ENCODE measurements around the gene RBP2. TPM values are rescaled to one million over a fixed set of nuclear protein-coding genes. Genes with fewer than 3 reads are reported as not detected.

The RBP2 gene
- total RNA-seq, 2 donors from 2014 or later, result not detected

DNA sequence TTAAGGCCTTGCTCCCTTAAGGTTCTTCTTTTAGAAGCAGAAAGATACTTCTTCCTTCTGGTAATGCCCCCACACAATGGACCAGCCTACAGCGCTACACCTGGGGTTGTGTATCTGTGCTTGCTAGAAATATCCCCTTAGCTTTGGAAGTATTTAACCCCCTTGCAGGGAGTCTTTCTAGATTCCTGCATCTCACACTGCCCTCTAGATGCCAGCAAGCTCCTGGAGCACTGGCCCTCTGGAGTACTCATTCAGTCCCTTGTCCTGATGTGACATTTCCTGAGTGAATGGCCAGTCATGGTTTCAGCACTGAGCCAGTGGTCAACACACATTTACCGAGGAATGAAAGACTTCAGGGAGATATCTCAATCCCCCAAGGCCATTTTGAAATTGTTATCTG lies 30.4 kb upstream of the RBP2 start:
- DNase-seq (ENCODE audit: low spot score) (no peak), ATAC-seq (no peak)
- no peaks in the 10 kb centered on the region for H3K36me3 Mint-ChIP-seq
- H3K9me3 Mint-ChIP-seq, result no peaks in the 10 kb centered on the region
- no peak overlapping the region for H3K27ac Mint-ChIP-seq
- H3K27me3 Mint-ChIP-seq, result peaks cover 12 to 17% of the 10 kb centered on the region in 2 donors
- H3K4me3 Mint-ChIP-seq, result no peak overlapping the region
- H3K4me1 Mint-ChIP-seq (ENCODE audit: low read depth in 2 of 2), result no peaks in the 10 kb centered on the region

DNA sequence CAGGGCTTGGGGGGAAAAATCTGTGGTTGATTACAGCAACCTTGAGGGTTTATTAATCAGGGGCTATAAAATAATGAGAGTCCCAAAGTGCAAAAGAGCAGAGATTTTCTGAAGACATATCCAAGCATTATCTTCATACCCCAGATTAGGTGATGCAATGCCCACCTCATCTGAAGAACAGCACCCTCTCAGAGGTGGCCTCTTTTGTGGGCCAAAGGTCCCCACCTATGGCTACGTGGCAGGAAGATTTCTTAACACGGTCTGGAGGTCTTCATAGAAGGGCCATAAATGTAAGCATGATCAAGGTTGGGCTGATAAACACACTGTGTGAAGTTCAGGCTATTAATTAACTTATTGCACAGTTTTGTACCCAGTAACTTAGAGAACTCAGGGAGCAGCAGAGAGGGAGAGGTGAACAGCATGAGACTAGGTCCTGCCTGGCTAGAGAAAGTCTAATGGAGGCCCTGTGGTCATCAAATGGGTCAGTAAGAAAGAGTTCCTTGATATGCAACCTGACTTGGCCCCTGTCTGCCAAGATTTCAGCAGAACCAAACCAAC lies 29.6 kb upstream of the RBP2 start:
- Mint-ChIP-seq H3K36me3 (no peaks in the 10 kb centered on the region), H3K9me3 (no peaks in the 10 kb centered on the region), H3K4me1 (ENCODE audit: low read depth in 2 of 2) (no peaks in the 10 kb centered on the region), H3K27ac (no peak overlapping the region), H3K4me3 (no peak overlapping the region), H3K27me3 (peaks cover 10 to 17% of the 10 kb centered on the region in 2 donors)
- ATAC-seq (no peak), DNase-seq (ENCODE audit: low spot score) (no peak)

DNA sequence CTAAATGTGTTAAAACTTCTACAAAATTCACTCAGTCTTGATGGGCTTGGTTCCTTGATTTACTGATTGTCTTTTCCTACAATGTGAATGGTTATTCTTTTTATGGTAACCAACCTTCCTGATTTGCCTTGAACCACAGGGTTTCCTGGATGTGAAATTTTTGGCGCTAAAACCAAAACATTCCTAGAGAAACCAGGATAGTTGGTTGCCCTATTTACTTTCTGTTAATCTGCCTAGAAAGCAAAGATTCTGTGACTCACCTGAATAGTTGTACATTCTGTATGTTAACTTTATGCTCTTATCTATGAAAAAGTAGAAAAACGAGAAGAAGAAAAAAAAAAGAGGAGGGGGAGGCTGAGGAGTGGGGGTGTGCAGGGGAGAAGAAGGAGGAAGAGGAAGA lies 23.2 kb upstream of the RBP2 start:
- H3K27me3 Mint-ChIP-seq, result peaks cover 6 to 8% of the 10 kb centered on the region in 2 donors
- H3K36me3 Mint-ChIP-seq, result peaks cover 5% of the 10 kb centered on the region
- DNase-seq (ENCODE audit: low spot score) (no peak), ATAC-seq (no peak)
- H3K4me1 Mint-ChIP-seq (ENCODE audit: low read depth in 2 of 2), result no peaks in the 10 kb centered on the region
- H3K9me3 Mint-ChIP-seq, result no peaks in the 10 kb centered on the region
- no peak overlapping the region for H3K4me3 Mint-ChIP-seq
- H3K27ac Mint-ChIP-seq, result no peak overlapping the region

DNA sequence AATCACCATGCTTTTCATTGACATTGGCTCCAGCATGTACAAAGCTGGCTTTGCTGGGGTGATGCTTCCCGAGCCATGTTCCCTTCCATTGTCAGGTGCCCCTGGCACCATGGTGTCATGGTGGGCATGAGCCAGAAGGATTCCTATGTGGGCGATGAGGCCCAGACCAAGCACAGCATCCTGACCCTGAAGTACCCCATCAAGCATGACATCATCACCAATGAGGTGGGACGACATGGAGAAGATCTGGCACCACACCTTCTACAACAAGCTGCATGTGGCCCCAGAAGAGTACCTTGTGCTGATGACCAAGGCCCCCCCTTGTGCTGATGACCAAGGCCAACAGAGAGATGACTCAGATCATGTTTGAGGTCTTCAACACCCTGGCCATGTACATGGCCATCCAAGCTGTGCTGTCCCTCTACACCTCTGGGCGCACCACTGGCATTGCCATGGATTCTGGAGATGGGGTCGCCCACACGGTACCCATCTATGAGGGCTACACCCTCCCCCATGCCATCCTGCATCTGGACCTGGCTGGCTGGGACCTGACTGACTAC lies 17.6 kb upstream of the RBP2 start:
- Mint-ChIP-seq H3K27me3 (peaks cover 0 to 20% of the 10 kb centered on the region in 2 donors), H3K9me3 (peaks cover 14% of the 10 kb centered on the region), H3K36me3 (peaks cover 25% of the 10 kb centered on the region), H3K27ac (no peak overlapping the region), H3K4me1 (ENCODE audit: low read depth in 2 of 2) (no peaks in the 10 kb centered on the region), H3K4me3 (no peak overlapping the region)
- ATAC-seq (no peak), DNase-seq (ENCODE audit: low spot score) (no peak)

DNA sequence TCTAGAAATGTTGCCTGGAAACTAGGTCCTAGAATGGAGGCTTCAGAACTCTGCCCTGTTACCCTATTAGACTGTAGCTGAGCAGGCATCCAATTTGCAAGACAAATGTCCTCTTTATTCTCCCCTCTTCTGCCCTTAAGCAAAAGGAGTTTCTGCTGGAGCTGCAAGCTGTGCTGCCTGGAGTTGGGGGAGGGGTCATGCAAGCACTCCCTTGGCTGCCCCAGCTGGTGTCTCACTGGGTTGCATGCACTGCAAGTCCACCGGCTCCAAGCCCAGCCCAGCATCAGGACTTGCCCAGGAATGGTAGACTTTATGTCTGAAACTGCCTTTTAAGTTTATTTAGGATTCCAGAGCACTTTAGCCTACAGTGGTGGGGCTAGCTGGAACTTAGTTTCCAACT lies 15.7 kb upstream of the RBP2 start:
- Mint-ChIP-seq H3K27me3 (peaks cover 0 to 20% of the 10 kb centered on the region in 2 donors), H3K36me3 (peaks cover 34% of the 10 kb centered on the region), H3K27ac (no peak overlapping the region), H3K4me1 (ENCODE audit: low read depth in 2 of 2) (no peaks in the 10 kb centered on the region), H3K4me3 (no peak overlapping the region), H3K9me3 (peaks cover 14% of the 10 kb centered on the region)
- no peak for ATAC-seq
- DNase-seq (ENCODE audit: low spot score), result no peak

DNA sequence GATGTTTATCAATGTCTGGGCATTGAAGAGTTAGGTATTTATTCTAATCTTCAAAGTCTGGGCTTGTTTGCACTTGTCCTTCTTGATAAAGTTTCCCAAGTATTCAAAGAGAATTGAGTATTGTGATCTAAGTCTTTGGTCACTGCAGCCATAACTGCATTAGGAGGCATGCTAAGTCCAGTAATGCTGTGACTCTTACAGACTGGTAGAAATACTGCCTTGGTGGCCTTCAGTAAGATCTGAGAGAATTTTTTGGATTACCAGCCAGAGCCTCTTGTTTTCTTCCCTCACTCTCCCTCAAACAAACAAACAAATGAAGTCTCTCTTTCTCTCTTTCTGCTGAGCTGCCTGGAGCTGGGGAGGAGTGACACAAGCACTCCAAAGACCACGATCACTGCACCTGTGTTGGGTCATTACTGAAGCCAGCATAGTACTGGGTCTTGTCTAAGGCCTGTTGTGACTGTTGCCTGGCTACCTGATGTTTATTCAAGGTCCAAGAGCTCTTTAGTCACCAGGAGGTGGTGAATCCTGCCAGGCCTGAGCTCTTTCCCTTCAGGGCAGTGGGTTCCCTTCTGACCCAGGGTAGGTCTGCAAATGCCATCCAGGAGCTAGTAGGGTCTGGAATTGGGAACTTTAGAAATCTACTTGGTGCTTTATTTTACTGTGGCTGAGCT lies 14.8 kb upstream of the RBP2 start:
- Mint-ChIP-seq H3K4me3 (no peak overlapping the region), H3K27me3 (peaks cover 0 to 20% of the 10 kb centered on the region in 2 donors), H3K36me3 (peaks cover 31% of the 10 kb centered on the region), H3K4me1 (ENCODE audit: low read depth in 2 of 2) (no peaks in the 10 kb centered on the region), H3K9me3 (peaks cover 14% of the 10 kb centered on the region), H3K27ac (no peak overlapping the region)
- no peak for DNase-seq (ENCODE audit: low spot score)
- no peak for ATAC-seq

DNA sequence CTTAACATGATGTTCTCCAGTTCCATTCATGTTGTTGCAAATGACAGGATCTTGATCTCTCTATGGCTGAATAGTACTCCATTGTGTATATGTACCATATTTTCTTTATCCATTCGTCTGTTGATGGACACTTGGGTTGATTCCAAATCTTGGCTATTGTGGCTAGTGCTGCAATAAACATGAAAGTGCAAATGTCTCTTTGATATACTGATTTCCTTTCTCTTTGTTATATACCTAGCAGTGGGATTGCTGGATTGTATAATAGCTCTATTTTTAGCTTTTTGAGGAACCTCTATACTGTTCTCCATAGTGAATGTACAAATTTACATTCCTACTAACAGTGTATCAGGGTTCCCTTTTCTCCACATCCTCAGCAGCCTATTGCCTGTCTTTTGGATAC lies 5.9 kb upstream of the RBP2 start:
- Mint-ChIP-seq H3K9me3 (no peaks in the 10 kb centered on the region), H3K27me3 (no peaks in the 10 kb centered on the region), H3K36me3 (no peaks in the 10 kb centered on the region), H3K27ac (no peak overlapping the region), H3K4me1 (ENCODE audit: low read depth in 2 of 2) (no peaks in the 10 kb centered on the region), H3K4me3 (no peak overlapping the region)
- no peak for ATAC-seq
- DNase-seq (ENCODE audit: low spot score), result no peak

DNA sequence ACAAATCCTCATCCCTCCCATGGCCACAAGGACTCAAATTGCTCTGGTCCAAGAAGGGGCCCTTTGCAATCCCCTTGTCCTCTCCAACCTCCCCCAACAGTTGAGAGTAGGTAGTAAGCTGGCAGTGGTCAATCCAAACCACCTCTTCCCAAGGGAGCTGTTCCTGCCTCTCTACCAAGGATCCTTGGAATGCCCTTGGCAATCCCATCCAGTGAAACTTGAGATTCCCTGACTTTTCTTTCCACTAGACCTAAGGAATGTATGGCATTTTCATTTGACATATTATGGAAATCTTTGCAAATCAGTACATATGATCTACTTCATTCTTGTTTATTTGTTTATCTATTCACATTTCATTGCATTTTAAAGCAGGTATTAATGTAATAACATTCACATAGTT lies 4.8 kb upstream of the RBP2 start:
- H3K27ac Mint-ChIP-seq, result no peak overlapping the region
- H3K4me3 Mint-ChIP-seq, result no peak overlapping the region
- H3K27me3 Mint-ChIP-seq, result no peaks in the 10 kb centered on the region
- ATAC-seq (no peak), DNase-seq (ENCODE audit: low spot score) (no peak)
- no peaks in the 10 kb centered on the region for H3K4me1 Mint-ChIP-seq (ENCODE audit: low read depth in 2 of 2)
- no peaks in the 10 kb centered on the region for H3K9me3 Mint-ChIP-seq
- H3K36me3 Mint-ChIP-seq, result no peaks in the 10 kb centered on the region

DNA sequence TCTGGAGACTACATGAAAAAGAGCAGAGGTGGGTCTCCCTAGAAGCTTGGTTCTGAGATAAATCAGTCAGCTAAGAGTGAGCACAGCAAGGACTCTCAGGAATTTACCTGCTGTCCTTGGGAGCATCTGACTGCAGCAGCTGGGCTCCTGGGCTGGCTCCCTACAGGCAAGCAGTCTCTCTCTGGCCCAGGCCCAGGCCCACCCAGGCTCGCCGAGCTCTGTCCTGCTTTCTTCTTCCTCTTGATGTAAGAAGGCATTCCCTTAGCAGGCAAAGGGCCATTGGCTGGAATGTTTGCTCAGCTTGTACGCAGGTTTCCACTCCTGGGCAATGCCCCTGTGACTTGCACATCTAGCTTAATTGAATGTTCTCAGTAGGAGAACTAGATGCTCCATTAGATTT lies 4.3 kb upstream of the RBP2 start:
- no peak for ATAC-seq
- no peak overlapping the region for H3K4me3 Mint-ChIP-seq

DNA sequence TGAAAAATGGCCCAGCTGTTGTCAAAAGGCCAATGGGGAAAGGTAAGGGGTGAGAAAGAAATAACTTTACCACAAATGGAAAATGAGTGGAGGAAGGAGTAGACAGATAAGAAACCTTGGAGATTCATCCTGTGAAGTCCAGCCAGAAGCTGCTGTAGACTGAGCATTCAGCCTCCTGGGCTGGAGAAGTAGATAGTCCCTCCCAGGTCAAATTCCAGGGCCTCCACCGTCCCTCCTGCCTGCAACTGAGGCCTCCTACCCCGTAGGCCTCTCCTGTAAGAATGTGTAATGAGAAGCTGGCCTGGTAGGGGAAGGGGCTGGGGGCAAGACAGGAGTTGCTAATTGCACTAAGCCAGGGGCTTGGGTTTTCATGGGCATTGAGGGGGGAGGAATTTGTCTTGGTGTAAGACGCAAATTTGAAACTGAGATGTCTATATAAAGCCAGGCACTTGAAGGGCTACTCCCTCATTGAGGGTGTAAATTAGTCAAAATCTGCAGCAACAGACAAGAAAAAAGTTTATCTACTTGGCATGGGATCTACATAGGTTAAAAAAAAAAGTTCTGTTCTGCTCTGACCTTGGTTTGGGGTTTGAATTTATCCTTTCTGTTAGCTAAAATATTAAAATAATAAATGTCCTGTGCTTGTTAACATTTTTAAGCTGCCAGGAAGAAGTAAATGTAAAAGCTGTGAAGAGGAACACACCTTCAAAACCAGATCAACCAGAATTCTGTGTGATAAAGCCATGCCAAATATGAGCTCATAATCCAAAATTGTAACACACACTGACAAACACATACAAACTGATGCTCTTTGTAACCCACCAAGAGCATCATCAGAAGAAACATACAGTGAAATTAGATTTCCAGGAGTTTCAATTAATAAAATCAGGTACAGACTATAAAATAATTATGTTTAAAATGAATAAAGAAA lies 1.7 kb upstream of the RBP2 start:
- Mint-ChIP-seq H3K9me3 (no peaks in the 10 kb centered on the region), H3K36me3 (no peaks in the 10 kb centered on the region), H3K4me3 (no peak overlapping the region), H3K27ac (no peak overlapping the region), H3K4me1 (ENCODE audit: low read depth in 2 of 2) (no peaks in the 10 kb centered on the region), H3K27me3 (no peaks in the 10 kb centered on the region)
- DNase-seq (ENCODE audit: low spot score) (no peak), ATAC-seq (no peak)

More for the DNA sequence above, 4.3 kb upstream of the RBP2 start:
- Mint-ChIP-seq H3K9me3 (no peaks in the 10 kb centered on the region), H3K27me3 (no peaks in the 10 kb centered on the region), H3K27ac (no peak overlapping the region), H3K4me1 (ENCODE audit: low read depth in 2 of 2) (no peaks in the 10 kb centered on the region), H3K36me3 (no peaks in the 10 kb centered on the region)
- DNase-seq (ENCODE audit: low spot score), result no peak

DNA sequence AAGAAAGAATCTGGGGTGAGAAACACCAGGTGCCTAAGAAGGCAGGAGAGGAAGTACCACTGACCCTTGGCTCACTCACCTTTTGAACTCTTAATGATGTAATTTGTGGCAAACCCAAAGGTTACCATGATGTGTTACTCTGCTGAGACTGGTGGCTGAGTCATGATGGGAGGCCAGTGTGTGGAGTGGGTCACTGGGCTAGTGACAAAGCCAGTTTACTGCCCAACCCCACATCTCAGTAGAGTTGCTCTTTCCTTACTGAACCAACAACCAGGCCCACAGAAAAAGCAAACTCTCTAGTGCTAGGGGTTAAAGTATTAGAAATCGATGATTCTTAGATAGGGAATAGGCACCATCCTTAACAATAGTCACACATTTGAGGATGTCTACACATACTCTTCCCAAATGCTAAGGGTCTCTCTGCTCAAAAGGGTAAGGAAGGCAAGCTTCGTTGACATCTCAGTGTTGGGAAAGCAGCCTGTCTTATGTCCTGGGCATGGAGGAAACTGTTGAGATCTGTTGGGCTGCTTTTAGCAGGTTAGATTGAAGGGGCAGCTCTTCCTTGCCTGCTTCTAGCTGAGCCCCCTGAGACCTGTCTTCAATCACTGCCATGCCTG lies 3.1 kb downstream of the RBP2 start:
- no peak for ATAC-seq

DNA sequence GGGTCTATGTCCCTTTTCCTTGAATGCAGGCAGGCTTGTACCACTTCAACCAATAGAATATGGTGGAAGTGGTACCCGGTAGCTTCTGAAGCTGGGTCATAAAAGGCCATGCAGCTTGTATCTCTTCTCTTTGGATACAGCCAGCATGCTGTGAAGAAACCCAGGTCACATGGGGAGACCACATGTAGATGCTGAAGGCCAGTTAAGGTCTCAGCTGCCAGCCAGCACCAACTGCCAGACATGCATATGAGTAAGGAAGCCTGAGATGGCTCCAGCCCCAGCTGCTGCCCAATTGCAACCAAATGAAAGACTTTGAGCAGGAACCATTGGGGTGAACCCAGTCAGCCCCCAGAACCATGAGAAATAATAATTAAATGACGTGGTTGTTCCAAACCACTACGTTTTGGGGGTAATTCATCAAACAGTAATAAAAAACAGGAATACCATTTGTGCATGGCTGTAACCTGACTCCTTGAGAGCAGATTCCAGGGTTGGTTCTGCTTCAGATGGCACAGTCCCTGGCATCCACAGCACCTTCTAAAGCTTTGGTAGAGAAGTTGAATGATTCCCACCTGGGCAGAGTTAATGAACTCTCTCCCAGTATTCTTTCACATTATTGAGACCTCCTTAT lies 3.8 kb downstream of the RBP2 start:
- ATAC-seq (no peak), DNase-seq (ENCODE audit: low spot score) (no peak)
- Mint-ChIP-seq H3K27me3 (no peaks in the 10 kb centered on the region), H3K4me3 (no peak overlapping the region), H3K9me3 (no peaks in the 10 kb centered on the region), H3K27ac (no peak overlapping the region), H3K4me1 (ENCODE audit: low read depth in 2 of 2) (no peaks in the 10 kb centered on the region), H3K36me3 (no peaks in the 10 kb centered on the region)

More for the DNA sequence above, 3.1 kb downstream of the RBP2 start:
- Mint-ChIP-seq H3K36me3 (no peaks in the 10 kb centered on the region), H3K4me3 (no peak overlapping the region), H3K27ac (no peak overlapping the region), H3K4me1 (ENCODE audit: low read depth in 2 of 2) (no peaks in the 10 kb centered on the region), H3K9me3 (no peaks in the 10 kb centered on the region), H3K27me3 (no peaks in the 10 kb centered on the region)
- DNase-seq (ENCODE audit: low spot score), result no peak

DNA sequence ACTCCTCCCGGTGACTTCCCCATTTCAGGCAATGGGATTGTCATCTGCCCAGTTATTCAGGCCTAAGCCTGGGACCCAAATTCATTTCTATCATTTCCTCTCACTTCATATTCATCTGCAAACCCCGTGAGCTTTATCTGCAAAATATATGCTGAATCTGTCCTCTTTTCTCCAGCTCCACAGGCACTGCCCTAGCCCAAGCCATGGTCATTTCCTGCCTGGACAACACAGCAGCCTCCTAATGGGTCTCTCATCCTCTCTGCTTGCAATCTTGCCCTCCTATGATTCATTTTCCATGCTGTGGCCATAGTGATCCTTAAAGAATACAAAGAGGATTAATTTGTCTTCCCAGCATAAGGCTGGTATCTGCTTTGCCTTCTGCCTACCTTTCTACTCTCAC lies 6.1 kb downstream of the RBP2 start:
- H3K36me3 Mint-ChIP-seq, result no peaks in the 10 kb centered on the region
- H3K4me3 Mint-ChIP-seq, result no peak overlapping the region
- H3K27me3 Mint-ChIP-seq, result no peaks in the 10 kb centered on the region
- no peak for DNase-seq (ENCODE audit: low spot score)
- no peaks in the 10 kb centered on the region for H3K9me3 Mint-ChIP-seq
- no peak for ATAC-seq
- no peak overlapping the region for H3K27ac Mint-ChIP-seq
- H3K4me1 Mint-ChIP-seq (ENCODE audit: low read depth in 2 of 2), result no peaks in the 10 kb centered on the region

All from natural killer cell treated with Interleukin-12 subunit alpha and Interleukin-12 subunit beta and Interleukin-15 and Interleukin-18, amount 100 ng/mL, for 72 hours (primary cell).